Esophagus squamous epithelium (tissue), 5 donors: ENCODE results near the gene SLC5A3. TPM values are rescaled to one million over a fixed set of nuclear protein-coding genes. Genes with fewer than 3 reads are reported as not detected.

ENCODE experiments used
- DNase-seq: peaks from one replicate; lab custom pipeline; 2025; lab: John Stamatoyannopoulos, UW
- H3K27ac ChIP-seq, 4 donors: fragments of 200-600 bp; sonication (generic); one replicate each; pipeline ENCODE4 v1.5.1; 2016 to 2019; ENCODE audit warnings: mild to moderate bottlenecking in 1 of 4
- H3K27me3 ChIP-seq, 4 donors: fragments of 200-600 bp; sonication (generic); 1 replicate in 3 of 4; 2 replicates in 1 of 4; pipeline versions ENCODE4 v1.5.1 to v1.6.0; 2017 to 2021; ENCODE audit warnings: antibody characterized with exemption in 1 of 4
- H3K36me3 ChIP-seq, 3 donors: fragments of 200-600 bp; sonication (generic); one replicate each; pipeline ENCODE4 v1.5.1; 2016 to 2019
- H3K4me1 ChIP-seq, 3 donors: fragments of 200-600 bp; sonication (generic); one replicate each; pipeline ENCODE4 v1.5.1; 2017 to 2019
- H3K4me3 ChIP-seq, 4 donors: fragments of 200-600 bp; sonication (generic); 1 replicate in 3 of 4; 2 replicates in 1 of 4; pipeline ENCODE4 v1.5.1; 2016 to 2019; ENCODE audit warnings: mild to moderate bottlenecking in 2 of 4, moderate library complexity in 1 of 4
- H3K9me3 ChIP-seq, 3 donors: fragments of 200-600 bp; sonication (generic); one replicate each; pipeline ENCODE4 v1.5.1; 2016 to 2019
- POLR2A ChIP-seq, 4 donors: fragments of 450-650 bp; IDR thresholded peaks; one replicate each; pipeline ENCODE4 v1.6.1; 2017; ENCODE audit warnings: antibody characterized with exemption in 4 of 4, mild to moderate bottlenecking in 4 of 4, moderate library complexity in 3 of 4
- WGBS, 2 donors: methylation state at CpG; one replicate each; pipeline ENCODE4 v1.1.5; 2018; 5-methylcytosine and 5-hydroxymethylcytosine counted together
- intact Hi-C: fragments of 100-400 bp; cut with DNase I; formaldehyde crosslinking; loops from one replicate; pipeline ENCODE4 v1.15.0; 2022
- total RNA-seq, 4 donors: library from RNA; depleted of rRNA; stranded (reverse); fragments of >200 nt; gene quantifications; one replicate each; pipeline ENCODE4 v1.1.0, GENCODE V29; 2016
- TF ChIP-seq, protein P1 (sequence below), 6 experiments: fragments of 450-650 bp in 4 of 6; fragments of 200-600 bp in 2 of 6; sonication (generic) in 2 of 6; IDR thresholded peaks; one replicate each; pipeline ENCODE4 v1.5.1; 2016 to 2019; ENCODE audit warnings: antibody characterized with exemption in 6 of 6, mild to moderate bottlenecking in 4 of 6, moderate library complexity in 4 of 6
- donor health status: DM: yes; HTN: yes; CAD: no.

Gene SLC5A3
- total RNA-seq, 4 donors from 2014 or later = 9.0 to 20.0 (median 11.4) TPM

DNA sequence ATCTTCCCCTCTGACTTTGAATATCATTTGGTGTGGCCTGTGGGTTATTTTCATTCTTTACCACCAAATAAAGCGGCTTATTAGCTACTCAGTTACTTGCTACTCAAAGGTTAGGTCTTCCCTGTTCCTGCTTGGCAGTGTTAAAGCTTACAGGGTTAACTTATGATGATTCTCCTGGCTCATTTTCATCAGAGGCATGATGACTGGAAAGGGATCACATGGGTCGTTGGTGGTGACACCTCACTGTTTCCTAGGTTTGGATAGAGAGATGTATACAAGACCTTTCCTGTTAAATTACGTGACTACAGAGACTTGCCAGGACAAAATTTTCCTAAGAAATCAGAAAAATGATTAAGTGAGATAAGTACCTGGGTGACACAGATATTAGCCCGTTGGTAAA is 27.4 kb downstream of the SLC5A3 start:
- H3K36me3 ChIP-seq = peaks cover 0 to 12% (median 7%) of the 10 kb centered on the region in 3 donors
- H3K9me3 ChIP-seq = no peaks in the 10 kb centered on the region
- TF ChIP-seq POLR2A (IDR thresholded peaks at IDR 0.05) = no peak
- H3K27ac ChIP-seq = no peak overlapping the region
- intact Hi-C loops = no loop called here
- H3K4me1 ChIP-seq = peaks cover 0 to 29% (median 4%) of the 10 kb centered on the region in 3 donors
- no peak overlapping the region for H3K4me3 ChIP-seq
- H3K27me3 ChIP-seq = no peaks in the 10 kb centered on the region
- no peak for DNase-seq
- 52 to 62% methylated on average over 4 of the region's 4 CpGs for WGBS, 2 donors

DNA sequence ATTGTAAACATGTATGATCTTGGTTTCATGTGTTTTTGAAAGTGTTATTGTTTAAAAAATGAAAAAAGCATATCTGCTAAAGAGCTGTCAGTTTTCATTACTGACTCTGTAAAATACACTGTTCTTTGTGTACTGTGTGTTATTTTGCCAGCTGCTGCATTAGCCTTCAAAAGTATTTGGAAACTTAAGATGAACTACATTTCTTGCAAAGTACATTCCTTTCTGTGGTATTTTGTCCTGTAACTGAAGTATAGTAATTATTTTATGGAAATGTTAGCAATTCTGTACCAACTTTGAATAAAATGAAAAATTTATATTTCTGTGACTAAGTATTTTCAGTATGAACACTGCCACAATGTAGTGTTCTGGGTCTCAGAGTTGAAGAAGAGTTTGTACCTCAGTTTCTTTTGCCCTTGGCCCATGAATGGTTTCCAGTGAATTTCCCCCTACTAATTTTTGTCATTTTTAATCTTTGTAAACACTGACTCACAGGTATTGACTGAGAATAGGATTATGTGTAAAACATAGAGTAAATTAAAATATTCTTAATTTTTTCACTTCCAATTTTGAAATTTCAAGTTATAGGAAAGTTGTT is 32.7 kb downstream of the SLC5A3 start:
- H3K4me1 ChIP-seq = peaks cover 0 to 7% (median 0%) of the 10 kb centered on the region in 3 donors
- no peaks in the 10 kb centered on the region for H3K9me3 ChIP-seq
- H3K27ac ChIP-seq = no peak overlapping the region
- no peak overlapping the region for H3K4me3 ChIP-seq
- intact Hi-C loops = no loop called here
- no peak for TF ChIP-seq POLR2A (IDR thresholded peaks at IDR 0.05)
- H3K27me3 ChIP-seq = no peaks in the 10 kb centered on the region
- H3K36me3 ChIP-seq = no peaks in the 10 kb centered on the region
- no peak for DNase-seq

DNA sequence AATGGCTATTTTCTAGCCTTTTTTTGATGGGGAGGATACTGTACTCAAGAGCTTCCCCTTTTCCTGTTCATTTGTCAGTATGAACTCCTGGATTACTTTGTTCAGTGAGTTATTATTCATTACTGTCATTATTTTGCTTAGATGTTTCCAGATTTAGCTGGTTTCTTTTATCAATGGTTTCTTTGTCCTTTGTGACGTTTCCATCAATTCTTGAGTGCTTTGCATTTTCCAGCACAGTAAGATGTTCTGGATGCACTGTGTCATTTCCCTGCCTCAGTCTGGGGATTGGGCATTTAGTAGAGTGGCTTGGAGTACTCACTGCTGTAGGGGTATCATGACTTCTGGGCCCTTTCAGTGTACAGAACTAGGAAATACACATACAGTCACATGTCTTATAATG is 34.2 kb downstream of the SLC5A3 start:
- intact Hi-C loops = no loop called here
- Histone ChIP-seq H3K9me3 (no peaks in the 10 kb centered on the region), H3K4me1 (peaks cover 0 to 4% (median 0%) of the 10 kb centered on the region in 3 donors), H3K27me3 (no peaks in the 10 kb centered on the region), H3K4me3 (no peak overlapping the region), H3K27ac (no peak overlapping the region), H3K36me3 (no peaks in the 10 kb centered on the region)
- no peak for DNase-seq
- WGBS, 2 donors = 72 to 75% methylated on average over 1 of the region's 1 CpG
- no peak for TF ChIP-seq POLR2A (IDR thresholded peaks at IDR 0.05)
- TF ChIP-seq, protein P1, sequence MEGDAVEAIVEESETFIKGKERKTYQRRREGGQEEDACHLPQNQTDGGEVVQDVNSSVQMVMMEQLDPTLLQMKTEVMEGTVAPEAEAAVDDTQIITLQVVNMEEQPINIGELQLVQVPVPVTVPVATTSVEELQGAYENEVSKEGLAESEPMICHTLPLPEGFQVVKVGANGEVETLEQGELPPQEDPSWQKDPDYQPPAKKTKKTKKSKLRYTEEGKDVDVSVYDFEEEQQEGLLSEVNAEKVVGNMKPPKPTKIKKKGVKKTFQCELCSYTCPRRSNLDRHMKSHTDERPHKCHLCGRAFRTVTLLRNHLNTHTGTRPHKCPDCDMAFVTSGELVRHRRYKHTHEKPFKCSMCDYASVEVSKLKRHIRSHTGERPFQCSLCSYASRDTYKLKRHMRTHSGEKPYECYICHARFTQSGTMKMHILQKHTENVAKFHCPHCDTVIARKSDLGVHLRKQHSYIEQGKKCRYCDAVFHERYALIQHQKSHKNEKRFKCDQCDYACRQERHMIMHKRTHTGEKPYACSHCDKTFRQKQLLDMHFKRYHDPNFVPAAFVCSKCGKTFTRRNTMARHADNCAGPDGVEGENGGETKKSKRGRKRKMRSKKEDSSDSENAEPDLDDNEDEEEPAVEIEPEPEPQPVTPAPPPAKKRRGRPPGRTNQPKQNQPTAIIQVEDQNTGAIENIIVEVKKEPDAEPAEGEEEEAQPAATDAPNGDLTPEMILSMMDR (IDR thresholded peaks at IDR 0.05) = no peak

DNA sequence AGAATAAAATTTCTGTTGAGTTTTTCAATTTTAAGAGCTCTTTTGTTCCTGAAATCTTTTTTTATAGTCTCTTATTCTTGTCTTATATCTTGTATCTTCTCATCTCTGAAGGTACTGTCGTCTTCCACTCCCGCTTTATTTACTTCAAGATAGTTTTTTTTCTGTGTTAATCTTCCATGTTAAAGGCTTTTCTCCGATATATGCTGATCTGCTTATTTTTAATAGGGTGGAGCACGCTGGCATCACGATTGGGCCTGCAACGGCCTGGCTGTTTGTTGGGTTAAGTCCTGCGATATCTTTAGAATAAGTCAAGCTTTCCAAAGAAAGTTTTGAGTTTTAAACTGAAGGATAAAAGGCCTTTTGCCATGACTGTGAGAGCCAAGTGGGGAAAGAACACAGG is 35.7 kb downstream of the SLC5A3 start:
- H3K9me3 ChIP-seq = no peaks in the 10 kb centered on the region

DNA sequence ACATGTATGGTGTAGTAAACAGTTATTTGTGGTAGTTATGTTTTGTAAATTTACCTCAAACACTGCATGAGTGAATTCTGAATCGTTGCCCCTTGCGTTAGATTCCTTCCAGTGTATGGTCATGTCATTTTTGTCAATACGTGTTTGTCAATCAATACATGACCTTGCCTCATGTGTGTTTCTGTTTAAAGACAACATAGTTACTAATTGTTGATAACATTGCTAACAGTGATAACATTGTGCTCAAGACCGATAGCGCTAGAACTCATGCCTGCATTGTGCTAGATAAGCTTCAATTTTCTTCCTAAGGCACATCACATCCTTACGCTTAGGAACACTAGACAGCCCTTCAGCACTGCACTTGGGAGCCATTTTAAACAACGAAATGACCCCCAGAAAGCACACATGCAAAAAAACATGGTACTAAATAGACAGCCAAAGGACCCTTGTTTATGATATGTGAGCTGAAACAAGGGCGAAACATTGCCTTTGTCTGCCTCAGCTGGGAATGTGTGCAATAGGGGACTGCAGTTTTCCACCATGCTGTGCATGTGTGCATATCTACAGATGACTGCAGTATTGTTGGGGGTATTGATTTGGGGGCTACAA is 37.3 kb downstream of the SLC5A3 start:
- 90 to 95% methylated on average over 8 of the region's 8 CpGs for WGBS, 2 donors
- DNase-seq = no peak
- Histone ChIP-seq H3K4me1 (peaks cover 0 to 9% (median 2%) of the 10 kb centered on the region in 3 donors), H3K9me3 (no peaks in the 10 kb centered on the region), H3K27ac (no peak overlapping the region), H3K27me3 (no peaks in the 10 kb centered on the region), H3K36me3 (no peaks in the 10 kb centered on the region), H3K4me3 (no peak overlapping the region)
- TF ChIP-seq POLR2A (IDR thresholded peaks at IDR 0.05) = no peak
- intact Hi-C loops = no loop called here

More for the DNA sequence above, 35.7 kb downstream of the SLC5A3 start:
- H3K4me3 ChIP-seq = no peak overlapping the region
- intact Hi-C loops = no loop called here
- H3K27me3 ChIP-seq = no peaks in the 10 kb centered on the region
- no peak for DNase-seq
- peaks cover 0 to 6% (median 2%) of the 10 kb centered on the region in 3 donors for H3K4me1 ChIP-seq
- no peaks in the 10 kb centered on the region for H3K36me3 ChIP-seq
- no peak overlapping the region for H3K27ac ChIP-seq
- TF ChIP-seq, protein P1 (IDR thresholded peaks at IDR 0.05) = no peak
- no peak for TF ChIP-seq POLR2A (IDR thresholded peaks at IDR 0.05)
- 88 to 96% methylated on average over 7 of the region's 7 CpGs for WGBS, 2 donors

DNA sequence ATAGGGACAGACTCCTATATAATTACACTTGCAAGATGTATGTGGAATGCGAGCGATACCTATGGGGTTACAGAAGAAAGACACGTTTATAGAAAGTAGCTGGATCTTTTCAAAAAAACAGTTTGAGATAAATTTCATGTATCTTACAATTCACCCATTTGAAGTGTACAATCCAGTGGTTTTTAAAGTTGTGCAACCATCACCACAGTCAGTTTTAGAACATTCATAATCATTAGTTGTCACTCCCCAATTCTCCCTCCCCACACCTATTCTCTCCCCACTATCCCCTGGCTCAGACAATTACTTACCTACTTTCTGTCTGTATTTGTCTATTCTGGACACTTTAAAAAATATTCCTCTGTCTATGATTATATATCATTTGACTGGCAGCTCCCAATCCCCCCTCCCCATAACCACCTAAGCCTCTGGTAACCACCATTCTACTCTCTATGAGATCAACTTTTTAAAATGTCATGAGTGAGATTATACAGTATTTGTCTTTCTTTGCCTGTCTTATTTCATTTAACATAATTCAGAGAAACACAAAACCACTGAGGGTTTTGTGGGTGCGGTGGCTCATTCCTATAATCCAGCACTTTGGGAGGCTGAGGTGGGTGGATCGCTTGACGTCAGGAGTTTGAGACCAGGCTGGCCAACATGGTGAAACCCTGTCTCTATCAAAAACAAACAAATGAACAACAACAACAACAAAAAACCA is 39.1 kb downstream of the SLC5A3 start:
- H3K36me3 ChIP-seq = no peaks in the 10 kb centered on the region
- no peak overlapping the region for H3K27ac ChIP-seq
- no peak overlapping the region for H3K4me3 ChIP-seq
- no peak for TF ChIP-seq POLR2A (IDR thresholded peaks at IDR 0.05)
- TF ChIP-seq, protein P1 (IDR thresholded peaks at IDR 0.05) = no peak
- no peak for DNase-seq
- peaks cover 0 to 9% (median 2%) of the 10 kb centered on the region in 3 donors for H3K4me1 ChIP-seq
- 93 to 95% methylated on average over 4 to 6 of the region's 6 CpGs for WGBS, 2 donors
- no peaks in the 10 kb centered on the region for H3K27me3 ChIP-seq
- no peaks in the 10 kb centered on the region for H3K9me3 ChIP-seq
- intact Hi-C loops = no loop called here
